BLaER1 (cell line): Measurements from ENCODE around the gene MAP2K5.

Source experiments
- H3K27ac ChIP-seq: shearing (Covaris generic); formaldehyde crosslinking; 2 replicates; pipeline ENCODE4 v1.8.1; 2022
- H3K27me3 ChIP-seq: shearing (Covaris generic); formaldehyde crosslinking; 2 replicates; pipeline ENCODE4 v1.8.1; 2022
- H3K36me3 ChIP-seq: shearing (Covaris generic); formaldehyde crosslinking; 2 replicates; pipeline ENCODE4 v1.8.1; 2022
- H3K4me1 ChIP-seq: shearing (Covaris generic); formaldehyde crosslinking; 2 replicates; pipeline ENCODE4 v1.8.1; 2022
- H3K4me2 ChIP-seq: shearing (Covaris generic); formaldehyde crosslinking; 2 replicates; pipeline ENCODE4 v1.8.1; 2022
- H3K4me3 ChIP-seq: shearing (Covaris generic); formaldehyde crosslinking; 2 replicates; pipeline ENCODE4 v1.8.1; 2022
- H3K9ac ChIP-seq: shearing (Covaris generic); formaldehyde crosslinking; 2 replicates; pipeline ENCODE4 v1.8.1; 2022
- H3K9me3 ChIP-seq: shearing (Covaris generic); formaldehyde crosslinking; 2 replicates; pipeline ENCODE4 v1.8.1; 2022
- H4K20me1 ChIP-seq: shearing (Covaris generic); formaldehyde crosslinking; 2 replicates; pipeline ENCODE4 v1.8.1; 2022
- Cebpa-rat ChIP-seq: shearing (Covaris generic); IDR thresholded peaks from 2 replicates; pipeline ENCODE4 v1.8.1; 2022

MAP2K5 gene

GRCh38 chr15:67570875-67571647 lies 28.6 kb downstream of the MAP2K5 start:
- H3K4me3 ChIP-seq = no peak overlapping the region
- H3K27me3 ChIP-seq = no peaks in the 10 kb centered on the region
- no peak overlapping the region for H3K4me2 ChIP-seq
- H3K27ac ChIP-seq = no peak overlapping the region
- peaks cover 26% of the 10 kb centered on the region for H3K36me3 ChIP-seq
- H3K9me3 ChIP-seq = no peaks in the 10 kb centered on the region
- no peaks in the 10 kb centered on the region for H4K20me1 ChIP-seq
- no peak for TF ChIP-seq Cebpa-rat
- no peaks in the 10 kb centered on the region for H3K4me1 ChIP-seq
- no peak overlapping the region for H3K9ac ChIP-seq

- no peak for TF ChIP-seq Cebpa-rat
- Histone ChIP-seq H4K20me1 (no peaks in the 10 kb centered on the region), H3K9ac (no peak overlapping the region), H3K4me1 (no peaks in the 10 kb centered on the region), H3K27ac (no peak overlapping the region), H3K4me3 (no peak overlapping the region), H3K9me3 (no peaks in the 10 kb centered on the region), H3K27me3 (no peaks in the 10 kb centered on the region), H3K36me3 (peaks cover 26% of the 10 kb centered on the region), H3K4me2 (no peak overlapping the region)
Measured at GRCh38 chr15:67571648-67572415, 29.3 kb downstream of the MAP2K5 start.

GRCh38 chr15:67573194-67573593 lies 30.7 kb downstream of the MAP2K5 start:
- no peaks in the 10 kb centered on the region for H3K9me3 ChIP-seq
- TF ChIP-seq Cebpa-rat = no peak
- H3K4me3 ChIP-seq = no peak overlapping the region
- H3K27me3 ChIP-seq = no peaks in the 10 kb centered on the region
- H3K27ac ChIP-seq = no peak overlapping the region
- H3K9ac ChIP-seq = no peak overlapping the region
- H3K36me3 ChIP-seq = peaks cover 28% of the 10 kb centered on the region
- H3K4me1 ChIP-seq = no peaks in the 10 kb centered on the region
- no peaks in the 10 kb centered on the region for H4K20me1 ChIP-seq
- no peak overlapping the region for H3K4me2 ChIP-seq

DNA sequence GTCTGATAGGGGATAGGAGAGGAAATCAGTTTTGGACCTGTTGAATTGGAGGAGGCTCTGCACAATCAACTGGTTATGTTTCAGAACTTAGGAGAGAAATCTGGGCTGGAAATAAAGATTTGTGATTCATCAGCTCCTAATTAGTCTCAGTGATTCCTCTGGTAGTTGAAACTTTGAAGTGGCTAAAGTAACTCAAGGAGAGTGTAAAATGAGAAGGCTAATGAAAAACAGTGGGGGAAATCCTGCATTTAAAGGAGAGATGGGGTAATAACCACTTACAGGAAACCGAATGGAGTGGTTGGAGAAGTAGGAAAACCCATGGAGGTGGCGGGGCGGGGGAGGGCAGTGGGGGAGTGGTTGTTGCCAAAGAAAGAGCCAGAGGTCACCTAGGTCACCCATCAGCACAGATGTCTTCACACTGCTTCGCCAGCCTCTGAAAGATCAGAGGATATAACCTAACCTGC lies 32.6 kb downstream of the MAP2K5 start:
- TF ChIP-seq Cebpa-rat = no peak

DNA sequence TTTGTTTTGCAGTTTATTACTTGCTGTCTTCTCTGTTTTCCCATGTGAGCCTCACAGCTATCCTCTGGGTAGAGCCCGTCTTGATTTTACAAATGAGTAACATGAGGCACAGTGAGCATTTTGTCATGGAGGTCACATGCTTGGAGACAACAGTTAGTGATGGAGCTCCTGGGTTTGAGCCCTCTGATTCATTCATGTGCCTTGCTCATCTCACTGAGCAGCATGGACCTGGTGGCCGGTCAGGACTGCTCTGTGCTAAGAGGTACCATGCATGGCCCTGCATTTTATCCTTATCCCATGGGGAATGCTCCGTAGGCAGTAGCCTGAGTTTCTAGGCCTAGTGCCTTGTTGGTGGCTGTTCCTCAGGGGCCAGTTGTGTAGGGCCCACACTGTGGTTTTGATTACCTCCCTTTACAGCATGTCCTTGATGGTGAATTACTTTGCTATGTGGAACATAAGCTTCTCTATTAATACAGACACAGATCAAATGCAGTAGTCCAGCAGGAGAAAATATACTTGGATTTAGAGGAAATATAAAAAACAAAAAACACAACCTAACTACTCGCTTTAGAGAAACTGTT lies 35.6 kb downstream of the MAP2K5 start:
- H3K27me3 ChIP-seq = no peaks in the 10 kb centered on the region
- no peaks in the 10 kb centered on the region for H3K9me3 ChIP-seq
- peaks cover 19% of the 10 kb centered on the region for H3K36me3 ChIP-seq
- no peaks in the 10 kb centered on the region for H3K4me1 ChIP-seq
- no peaks in the 10 kb centered on the region for H4K20me1 ChIP-seq
- H3K9ac ChIP-seq = no peak overlapping the region
- no peak overlapping the region for H3K4me2 ChIP-seq
- no peak overlapping the region for H3K27ac ChIP-seq
- TF ChIP-seq Cebpa-rat = no peak
- H3K4me3 ChIP-seq = no peak overlapping the region

More for the DNA sequence above, 32.6 kb downstream of the MAP2K5 start:
- H3K36me3 ChIP-seq = peaks cover 21% of the 10 kb centered on the region
- no peak overlapping the region for H3K4me3 ChIP-seq
- no peaks in the 10 kb centered on the region for H4K20me1 ChIP-seq
- no peak overlapping the region for H3K9ac ChIP-seq
- no peaks in the 10 kb centered on the region for H3K4me1 ChIP-seq
- H3K27ac ChIP-seq = no peak overlapping the region
- H3K27me3 ChIP-seq = no peaks in the 10 kb centered on the region
- no peaks in the 10 kb centered on the region for H3K9me3 ChIP-seq
- H3K4me2 ChIP-seq = no peak overlapping the region

DNA sequence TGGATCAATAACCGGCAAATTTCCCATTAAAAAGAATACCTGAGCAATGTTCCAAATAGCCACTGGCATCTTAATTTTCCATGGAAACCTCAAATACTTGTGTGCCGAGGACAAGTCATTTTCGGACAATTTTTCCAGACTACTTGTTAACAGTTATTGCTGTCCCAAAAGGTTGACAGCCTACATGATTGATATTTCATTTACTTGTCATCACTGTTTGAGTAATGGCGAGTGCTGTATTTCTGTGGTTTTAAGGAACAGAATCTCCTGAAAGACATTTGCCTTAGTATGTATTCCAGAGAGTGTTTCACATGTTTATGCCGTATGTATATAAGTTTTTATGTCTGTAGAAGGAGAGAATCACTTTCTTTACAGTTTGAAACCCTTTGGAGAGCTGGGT lies 36.7 kb downstream of the MAP2K5 start:
- H3K4me3 ChIP-seq = no peak overlapping the region
- no peaks in the 10 kb centered on the region for H4K20me1 ChIP-seq
- H3K4me1 ChIP-seq = peaks cover 5% of the 10 kb centered on the region
- H3K9me3 ChIP-seq = no peaks in the 10 kb centered on the region
- peaks cover 15% of the 10 kb centered on the region for H3K36me3 ChIP-seq
- no peak overlapping the region for H3K9ac ChIP-seq
- no peak overlapping the region for H3K4me2 ChIP-seq
- no peaks in the 10 kb centered on the region for H3K27me3 ChIP-seq
- no peak overlapping the region for H3K27ac ChIP-seq
- TF ChIP-seq Cebpa-rat = no peak

- Histone ChIP-seq H3K4me3 (no peak overlapping the region), H3K36me3 (peaks cover 18% of the 10 kb centered on the region), H4K20me1 (no peaks in the 10 kb centered on the region), H3K9ac (no peak overlapping the region), H3K27me3 (no peaks in the 10 kb centered on the region), H3K4me1 (peaks cover 11% of the 10 kb centered on the region), H3K9me3 (no peaks in the 10 kb centered on the region), H3K27ac (no peak overlapping the region), H3K4me2 (no peak overlapping the region)
- no peak for TF ChIP-seq Cebpa-rat
Measured at GRCh38 chr15:67579967-67580366, 37.5 kb downstream of the MAP2K5 start.

DNA sequence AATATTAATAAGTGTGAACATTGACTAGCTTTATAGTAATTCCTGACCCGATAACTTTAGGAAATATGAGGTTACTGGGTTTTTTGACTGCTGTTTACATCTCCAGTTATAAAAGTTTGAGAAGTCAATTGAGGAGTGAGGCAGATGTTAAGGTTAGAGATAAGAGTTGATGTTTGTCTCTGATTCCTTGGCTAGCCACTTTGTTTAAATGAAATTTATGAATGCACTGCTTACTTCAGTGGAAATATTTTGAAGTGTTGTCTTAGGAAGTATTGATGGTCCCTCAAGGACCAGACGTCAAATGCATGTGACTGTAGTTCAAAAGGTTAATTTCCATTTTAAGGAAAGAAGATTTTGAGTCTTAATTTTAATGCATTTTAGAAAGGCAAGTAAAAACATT lies 41.7 kb downstream of the MAP2K5 start:
- Histone ChIP-seq H3K36me3 (peaks cover 44% of the 10 kb centered on the region), H3K9me3 (no peaks in the 10 kb centered on the region), H3K9ac (no peak overlapping the region), H3K4me3 (no peak overlapping the region), H3K27ac (no peak overlapping the region), H3K4me1 (peaks cover 11% of the 10 kb centered on the region), H3K4me2 (peak overlapping the region; percentile 13; the same call in 1 of the 2 replicates), H4K20me1 (no peaks in the 10 kb centered on the region), H3K27me3 (no peaks in the 10 kb centered on the region)
- TF ChIP-seq Cebpa-rat = no peak

- Histone ChIP-seq H3K4me1 (peaks cover 11% of the 10 kb centered on the region), H3K9me3 (no peaks in the 10 kb centered on the region), H3K9ac (no peak overlapping the region), H3K27ac (no peak overlapping the region), H3K4me2 (no peak overlapping the region), H3K27me3 (no peaks in the 10 kb centered on the region), H4K20me1 (no peaks in the 10 kb centered on the region), H3K36me3 (peaks cover 50% of the 10 kb centered on the region), H3K4me3 (no peak overlapping the region)
- TF ChIP-seq Cebpa-rat = no peak
Measured at GRCh38 chr15:67585681-67586080, 43.2 kb downstream of the MAP2K5 start.

GRCh38 chr15:67587331-67587730 lies 44.8 kb downstream of the MAP2K5 start:
- Histone ChIP-seq H3K27ac (no peak overlapping the region), H3K4me3 (no peak overlapping the region), H4K20me1 (no peaks in the 10 kb centered on the region), H3K4me2 (no peak overlapping the region), H3K36me3 (peaks cover 54% of the 10 kb centered on the region), H3K4me1 (peaks cover 11% of the 10 kb centered on the region), H3K9ac (no peak overlapping the region), H3K9me3 (no peaks in the 10 kb centered on the region), H3K27me3 (no peaks in the 10 kb centered on the region)
- TF ChIP-seq Cebpa-rat = no peak
